ENCODE measurements around the gene PPP2R5E. TPM values are rescaled to one million over a fixed set of nuclear protein-coding genes. Genes with fewer than 3 reads are reported as not detected.

PPP2R5E gene
- total and polyA plus RNA-seq, 2 donors (not counting 3 experiments of a cell fraction or from before 2014, with no cell fraction given) = 4.9 to 52.5 TPM

GRCh38 chr14:63474111-63474510 is 69.1 kb downstream of the PPP2R5E start:
- no peaks in the 10 kb centered on the region for H3K27me3 ChIP-seq (ENCODE audit: control insufficient read depth in 2 of 2, insufficient read depth in 2 of 2, low read length in 2 of 2)
- no peak overlapping the region for H3K27ac ChIP-seq (ENCODE audit: insufficient read depth, low read depth, low read length)
- FAIRE-seq (no peak), DNase-seq (ENCODE audit: low read depth, low spot score) (no peak)
- H4K20me1 ChIP-seq (replicated peaks; ENCODE audit: control insufficient read depth, extremely low read depth, insufficient read depth, low read length) = peaks cover 9% of the 10 kb centered on the region
- dilution Hi-C loops (cut with MboI; ENCODE audit: extremely low pct_ligation_motif_present, low sequenced_read_pairs) = no loop called here
- no peak overlapping the region for H3K4me2 ChIP-seq (ENCODE audit: insufficient read depth, low read length)
- ChIA-PET CTCF (no interaction called here), POLR2A (no interaction called here)
- H3K9ac ChIP-seq (replicated peaks; ENCODE audit: extremely low read depth, insufficient read depth, low read length) = no peak overlapping the region
- no peak overlapping the region for H2AFZ ChIP-seq (ENCODE audit: low read depth, low read length)
- TF ChIP-seq EZH2 (IDR thresholded peaks at IDR 0.05; ENCODE audit: borderline replicate concordance, low read depth, low read length, severe bottlenecking) = no peak
- no peak for TF ChIP-seq MAX (IDR thresholded peaks at IDR 0.05; ENCODE audit: insufficient read depth, insufficient read length)
- intact Hi-C loops (cut with micrococcal nuclease) = no loop called here
- no peaks in the 10 kb centered on the region for H3K9me3 ChIP-seq (replicated peaks; ENCODE audit: control insufficient read depth, insufficient read depth, low read length)
- no peaks in the 10 kb centered on the region for H3K9me1 ChIP-seq (replicated peaks; ENCODE audit: control insufficient read depth, extremely low read depth, insufficient read depth, low read length)
- BruUV-seq (replicated peaks) = no TSS peak
- H3K36me3 ChIP-seq (ENCODE audit: control insufficient read depth in 2 of 2, extremely low read depth in 1 of 2, insufficient read depth in 2 of 2, low read length in 2 of 2) = no peaks in the 10 kb centered on the region
- H3K79me2 ChIP-seq (ENCODE audit: control insufficient read depth, insufficient read depth, low read length) = peaks cover 53% of the 10 kb centered on the region
- H3K4me3 ChIP-seq (replicated peaks in 1 of 3; ENCODE audit: insufficient read depth in 1 of 3, low read depth in 1 of 3, low read length in 3 of 3) = no peak overlapping the region
- peaks cover 11% of the 10 kb centered on the region for H3K4me1 ChIP-seq (ENCODE audit: control insufficient read depth, extremely low read depth, insufficient read depth, low read length)

- H3K36me3 ChIP-seq (ENCODE audit: control insufficient read depth in 2 of 2, extremely low read depth in 1 of 2, insufficient read depth in 2 of 2, low read length in 2 of 2) = no peaks in the 10 kb centered on the region
- POLR2A ChIA-PET = interaction anchor here (0.6 kb wide), 1 partner anchor 8 kb away, joined by 10 read pairs; no protein-coding TSS in a partner anchor
- no peaks in the 10 kb centered on the region for H3K9me3 ChIP-seq (replicated peaks; ENCODE audit: control insufficient read depth, insufficient read depth, low read length)
- no peak overlapping the region for H3K4me2 ChIP-seq (ENCODE audit: insufficient read depth, low read length)
- no peak overlapping the region for H2AFZ ChIP-seq (ENCODE audit: low read depth, low read length)
- no peak overlapping the region for H3K9ac ChIP-seq (replicated peaks; ENCODE audit: extremely low read depth, insufficient read depth, low read length)
- dilution Hi-C loops (cut with MboI; ENCODE audit: extremely low pct_ligation_motif_present, low sequenced_read_pairs) = no loop called here
- no peak overlapping the region for H3K4me3 ChIP-seq (replicated peaks in 1 of 3; ENCODE audit: insufficient read depth in 1 of 3, low read depth in 1 of 3, low read length in 3 of 3)
- peaks cover 14% of the 10 kb centered on the region for H3K4me1 ChIP-seq (ENCODE audit: control insufficient read depth, extremely low read depth, insufficient read depth, low read length)
- peaks cover 58% of the 10 kb centered on the region for H3K79me2 ChIP-seq (ENCODE audit: control insufficient read depth, insufficient read depth, low read length)
- BruUV-seq (replicated peaks) = no TSS peak
- CTCF ChIA-PET = interaction anchor here (1.9 kb wide), 1 partner anchor 14 kb away, joined by 10 read pairs; no protein-coding TSS in a partner anchor
- H3K27ac ChIP-seq (ENCODE audit: insufficient read depth, low read depth, low read length) = no peak overlapping the region
- TF ChIP-seq POLR2AphosphoS5 (IDR thresholded peaks at IDR 0.05; ENCODE audit: insufficient read depth, low read depth, low read length) (no peak), GATA2 (IDR thresholded peaks at IDR 0.05; ENCODE audit: insufficient read depth, insufficient read length, low read depth, low read length) (no peak), MAX (IDR thresholded peaks at IDR 0.05; ENCODE audit: insufficient read depth, insufficient read length) (no peak), POLR2A (IDR thresholded peaks at IDR 0.05; ENCODE audit: low read depth, low read length) (no peak), MYC (IDR thresholded peaks at IDR 0.05; ENCODE audit: low read depth, low read length) (no peak), CTCF (IDR thresholded peaks at IDR 0.05; ENCODE audit: extremely low read depth in 1 of 2, insufficient read depth in 1 of 2, low read depth in 1 of 2, low read length in 2 of 2) (no peak), EZH2 (IDR thresholded peaks at IDR 0.05; ENCODE audit: borderline replicate concordance, low read depth, low read length, severe bottlenecking) (no peak), FOS (IDR thresholded peaks at IDR 0.05; ENCODE audit: borderline replicate concordance, insufficient read depth, low read length) (no peak), JUN (IDR thresholded peaks at IDR 0.05; ENCODE audit: borderline replicate concordance, insufficient read depth, insufficient read length, low read depth) (no peak)
- H3K27me3 ChIP-seq (ENCODE audit: control insufficient read depth in 2 of 2, insufficient read depth in 2 of 2, low read length in 2 of 2) = no peaks in the 10 kb centered on the region
- peaks cover 13% of the 10 kb centered on the region for H4K20me1 ChIP-seq (replicated peaks; ENCODE audit: control insufficient read depth, extremely low read depth, insufficient read depth, low read length)
- intact Hi-C loops (cut with micrococcal nuclease) = no loop called here
- DNase-seq (ENCODE audit: low read depth, low spot score) = peak; percentile 52
- FAIRE-seq = no peak
- no peaks in the 10 kb centered on the region for H3K9me1 ChIP-seq (replicated peaks; ENCODE audit: control insufficient read depth, extremely low read depth, insufficient read depth, low read length)
Observed at GRCh38 chr14:63472986-63473788, 70.0 kb downstream of the PPP2R5E start.

All from endothelial cell of umbilical vein (primary cell).